Smooth muscle cell (in vitro differentiated cells): ENCODE measurements around the gene MIEF2. TPM values are rescaled to one million over a fixed set of nuclear protein-coding genes. Genes with fewer than 3 reads are reported as not detected.

Source experiments
- DNase-seq: peaks from one replicate; lab custom pipeline; 2025; ENCODE audit not compliant: unreplicated experiment; lab: John Stamatoyannopoulos, UW
- H2AFZ ChIP-seq: fragments of 200-600 bp; sonication (generic); 2 replicates; pipeline ENCODE4 v1.6.0; 2016; ENCODE audit warnings: antibody characterized with exemption, low read depth, mild to moderate bottlenecking
- H3F3A ChIP-seq: fragments of 200-600 bp; sonication (generic); 2 replicates; pipeline ENCODE4 v1.6.0; 2017; ENCODE audit warnings: antibody characterized with exemption, low read depth
- H3K27ac ChIP-seq: fragments of 200-600 bp; sonication (generic); 2 replicates; pipeline ENCODE4 v1.5.1; 2016; ENCODE audit warnings: low read depth, mild to moderate bottlenecking
- H3K27me3 ChIP-seq: fragments of 200-600 bp; sonication (generic); 2 replicates; pipeline ENCODE4 v1.6.1; 2016; ENCODE audit warnings: low read depth, mild to moderate bottlenecking
- H3K36me3 ChIP-seq: fragments of 200-600 bp; sonication (generic); 2 replicates; pipeline ENCODE4 v1.5.1; 2016; ENCODE audit warnings: low read depth
- H3K4me1 ChIP-seq: fragments of 200-600 bp; sonication (generic); 2 replicates; pipeline ENCODE4 v1.5.1; 2016; ENCODE audit warnings: low read depth
- H3K4me2 ChIP-seq: fragments of 200-600 bp; sonication (generic); 2 replicates; pipeline ENCODE4 v1.6.0; 2016; ENCODE audit warnings: mild to moderate bottlenecking
- H3K4me3 ChIP-seq: fragments of 200-600 bp; sonication (generic); 2 replicates; pipeline ENCODE4 v1.5.1; 2016; ENCODE audit warnings: mild to moderate bottlenecking
- H3K79me2 ChIP-seq: fragments of 200-600 bp; sonication (generic); 2 replicates; pipeline ENCODE4 v1.6.0; 2016; ENCODE audit warnings: low read depth, mild to moderate bottlenecking
- H3K9ac ChIP-seq: fragments of 200-600 bp; sonication (generic); 2 replicates; pipeline ENCODE4 v1.6.0; 2016; ENCODE audit warnings: low read depth
- H3K9me3 ChIP-seq: fragments of 200-600 bp; sonication (generic); replicated peaks from 2 replicates; pipeline ENCODE4 v1.5.1; 2016; ENCODE audit warnings: low read depth
- H4K20me1 ChIP-seq: fragments of 200-600 bp; sonication (generic); 2 replicates; pipeline ENCODE4 v1.6.0; 2016; ENCODE audit warnings: low read depth
- CTCF ChIP-seq: fragments of 200-600 bp; sonication (generic); IDR thresholded peaks from 2 replicates; pipeline ENCODE4 v1.5.1; 2017; ENCODE audit warnings: borderline replicate concordance, mild to moderate bottlenecking, antibody characterized with exemption; ENCODE audit not compliant: insufficient read depth, poor library complexity, severe bottlenecking
- WGBS: methylation state at CpG from one replicate; pipeline ENCODE4 v1.1.7; 2016; ENCODE audit warnings: low lambda C conversion rate; 5-methylcytosine and 5-hydroxymethylcytosine counted together
- polyA plus RNA-seq: library from polyadenylated mRNA; unstranded; fragments of >200 nt; fragmentation: Nextera tagmentation; extraction: Ambion mirVana; gene quantifications from 2 replicates; pipeline ENCODE4 v1.2.1, GENCODE V29; 2016
- total RNA-seq: library from RNA; depleted of rRNA; stranded (reverse); fragments of >200 nt; gene quantifications from 2 replicates; pipeline ENCODE4 v1.2.3, GENCODE V29; 2014

The MIEF2 gene
- total and polyA plus RNA-seq, 2 experiments from 2014 or later = 10.4 to 13.5 TPM

GRCh38 chr17:18230288-18231141 lies 29.9 kb upstream of the MIEF2 start:
- no peaks in the 10 kb centered on the region for H3F3A ChIP-seq
- no peaks in the 10 kb centered on the region for H3K27me3 ChIP-seq
- H3K79me2 ChIP-seq = peaks cover 59% of the 10 kb centered on the region
- H3K4me3 ChIP-seq = no peak overlapping the region
- WGBS = 93% methylated on average over 11 of the region's 14 CpGs
- H3K4me2 ChIP-seq = no peak overlapping the region
- no peak overlapping the region for H2AFZ ChIP-seq
- peaks cover 32% of the 10 kb centered on the region for H3K4me1 ChIP-seq
- DNase-seq = no peak
- no peak overlapping the region for H3K9ac ChIP-seq
- no peak overlapping the region for H3K27ac ChIP-seq
- H3K36me3 ChIP-seq = no peaks in the 10 kb centered on the region
- H4K20me1 ChIP-seq = peaks cover 78% of the 10 kb centered on the region
- no peaks in the 10 kb centered on the region for H3K9me3 ChIP-seq
- no peak for TF ChIP-seq CTCF

GRCh38 chr17:18231164-18231563 lies 29.3 kb upstream of the MIEF2 start:
- Histone ChIP-seq H3K9ac (no peak overlapping the region), H3F3A (no peaks in the 10 kb centered on the region), H2AFZ (no peak overlapping the region), H4K20me1 (peaks cover 78% of the 10 kb centered on the region), H3K27me3 (no peaks in the 10 kb centered on the region), H3K9me3 (no peaks in the 10 kb centered on the region), H3K79me2 (peaks cover 54% of the 10 kb centered on the region), H3K27ac (no peak overlapping the region), H3K36me3 (no peaks in the 10 kb centered on the region), H3K4me3 (no peak overlapping the region), H3K4me2 (no peak overlapping the region), H3K4me1 (peaks cover 32% of the 10 kb centered on the region)
- no peak for TF ChIP-seq CTCF
- no peak for DNase-seq
- 70% methylated on average over 8 of the region's 9 CpGs for WGBS

- no peaks in the 10 kb centered on the region for H3F3A ChIP-seq
- H3K79me2 ChIP-seq = peaks cover 26% of the 10 kb centered on the region
- 99% methylated on average over 22 of the region's 22 CpGs for WGBS
- DNase-seq = no peak
- no peak for TF ChIP-seq CTCF
- peaks cover 19% of the 10 kb centered on the region for H3K4me1 ChIP-seq
- H3K4me3 ChIP-seq = no peak overlapping the region
- no peaks in the 10 kb centered on the region for H3K9me3 ChIP-seq
- peaks cover 52% of the 10 kb centered on the region for H4K20me1 ChIP-seq
- H3K4me2 ChIP-seq = no peak overlapping the region
- no peaks in the 10 kb centered on the region for H3K36me3 ChIP-seq
- H3K9ac ChIP-seq = no peak overlapping the region
- no peak overlapping the region for H2AFZ ChIP-seq
- no peaks in the 10 kb centered on the region for H3K27me3 ChIP-seq
- H3K27ac ChIP-seq = no peak overlapping the region
Measured at GRCh38 chr17:18233803-18234518, 26.5 kb upstream of the MIEF2 start.
